HepG2 (cell line): ENCODE data around the gene RPL6. TPM values are rescaled to one million over a fixed set of nuclear protein-coding genes. Genes with fewer than 3 reads are reported as not detected.

Experiments used
- BCL6 ChIP-seq: IDR thresholded peaks from 2 replicates; pipeline ENCODE4 v1.6.1; 2016; ENCODE audit warnings: missing genetic modification reagents, missing compliant biosample characterization
- KDM3A ChIP-seq: IDR thresholded peaks from 2 replicates; pipeline ENCODE4 v1.6.1; 2018; ENCODE audit warnings: low read depth, missing compliant biosample characterization
- MAZ ChIP-seq, 2 experiments: sonication (generic) in 1 of 2; formaldehyde crosslinking in 1 of 2; IDR thresholded peaks; 2 replicates each; pipeline versions ENCODE4 v1.5.0 to v1.6.1; 2012 to 2020; ENCODE audit warnings: low read depth in 2 of 2, mild to moderate bottlenecking in 2 of 2, borderline replicate concordance in 1 of 2, improper control_type of control experiment in 1 of 2, low read length in 1 of 2, missing genetic modification reagents in 1 of 2, moderate library complexity in 1 of 2
- MYNN ChIP-seq: sonication (generic); formaldehyde crosslinking; IDR thresholded peaks from 2 replicates; pipeline ENCODE4 v1.4.0; 2020; ENCODE audit warnings: mild to moderate bottlenecking, low read depth, missing genetic modification reagents
- NCOA1 ChIP-seq: sonication (generic); formaldehyde crosslinking; IDR thresholded peaks from 2 replicates; pipeline ENCODE4 v1.9.0; 2021; ENCODE audit warnings: missing genetic modification reagents
- PAX8 ChIP-seq: sonication (generic); formaldehyde crosslinking; IDR thresholded peaks from 2 replicates; pipeline ENCODE4 v1.8.0; 2022; ENCODE audit warnings: mild to moderate bottlenecking, missing genetic modification reagents, borderline replicate concordance
- PLRG1 ChIP-seq: fragments of 450-650 bp; conservative IDR thresholded peaks from 2 replicates; pipeline ENCODE4 v1.6.1; 2016
- SCMH1 ChIP-seq: sonication (generic); formaldehyde crosslinking; IDR thresholded peaks from 2 replicates; pipeline ENCODE4 v1.9.0; 2021; ENCODE audit warnings: missing genetic modification reagents, mild to moderate bottlenecking, borderline replicate concordance
- SKI ChIP-seq: fragments of 450-650 bp; IDR thresholded peaks from one replicate; pipeline ENCODE4 v1.6.1; 2018; ENCODE audit warnings: mild to moderate bottlenecking; ENCODE audit not compliant: partially characterized antibody
- SMAD9 ChIP-seq: sonication (generic); formaldehyde crosslinking; IDR thresholded peaks from 2 replicates; pipeline ENCODE4 v1.5.1; 2020; ENCODE audit warnings: mild to moderate bottlenecking, missing genetic modification reagents
- ZFP90 ChIP-seq: sonication (generic); formaldehyde crosslinking; IDR thresholded peaks from 2 replicates; pipeline ENCODE4 v1.8.0; 2022; ENCODE audit warnings: missing genetic modification reagents, mild to moderate bottlenecking, inconsistent platforms, borderline replicate concordance
- ZNF883 ChIP-seq: sonication (generic); formaldehyde crosslinking; IDR thresholded peaks from 2 replicates; pipeline ENCODE4 v1.5.1; 2020; ENCODE audit warnings: mild to moderate bottlenecking, missing genetic modification reagents; ENCODE audit errors: not compliant biosample characterization
- polyA plus RNA-seq, 8 experiments: library from polyadenylated mRNA; depleted of rRNA in 3 of 8; stranded (reverse) in 7 of 8; unstranded in 1 of 8; fragments of >200 nt; fragmentation: Illumina TruSeq in 4 of 8; extraction: Trizol in 4 of 8; gene quantifications; 2 replicates each; pipeline versions ENCODE4 v1.2.1 to v1.2.3, GENCODE V29; 2011 to 2016; ENCODE audit warnings: low read depth in 4 of 8, missing spikeins in 1 of 8, mixed read lengths in 1 of 8; ENCODE audit not compliant: insufficient read depth in 1 of 8
- total RNA-seq, 5 experiments: library from RNA; depleted of rRNA; stranded (reverse); fragments of >200 nt; fragmentation: Illumina TruSeq; extraction: Trizol; gene quantifications; 2 replicates each; pipeline ENCODE4 v1.2.3, GENCODE V29; 2016; ENCODE audit warnings: low read depth in 1 of 5
- TF ChIP-seq, protein P1 (sequence below): IDR thresholded peaks from 2 replicates; pipeline ENCODE4 v1.6.1; 2012; ENCODE audit warnings: inconsistent platforms
- TF ChIP-seq, protein P2 (sequence below): IDR thresholded peaks from 2 replicates; pipeline ENCODE4 v1.6.1; 2016; ENCODE audit warnings: low read depth, borderline replicate concordance
- TF ChIP-seq, protein P3 (sequence below): sonication (generic); formaldehyde crosslinking; IDR thresholded peaks from 2 replicates; pipeline ENCODE4 v1.4.0; 2020; ENCODE audit warnings: mild to moderate bottlenecking, missing genetic modification reagents, borderline replicate concordance
- TF ChIP-seq, protein P4 (sequence below): sonication (generic); formaldehyde crosslinking; conservative IDR thresholded peaks from 2 replicates; pipeline ENCODE4 v1.4.0; 2020; ENCODE audit warnings: missing genetic modification reagents
- TF ChIP-seq, protein P5 (sequence below): sonication (generic); formaldehyde crosslinking; IDR thresholded peaks from 2 replicates; pipeline ENCODE4 v1.8.0; 2022; ENCODE audit warnings: missing genetic modification reagents, mild to moderate bottlenecking, inconsistent platforms, borderline replicate concordance
- TF ChIP-seq, protein P6 (sequence below): sonication (generic); formaldehyde crosslinking; conservative IDR thresholded peaks from 2 replicates; pipeline ENCODE4 v1.5.0; 2020; ENCODE audit warnings: missing genetic modification reagents
- TF ChIP-seq, protein P7 (sequence below): sonication (generic); formaldehyde crosslinking; IDR thresholded peaks from 2 replicates; pipeline ENCODE4 v1.4.0; 2020; ENCODE audit warnings: missing genetic modification reagents

Gene RPL6
- total and polyA plus RNA-seq, 2 of the 13 experiments (the other 11 are each of a cell fraction or from before 2014, with no cell fraction given): 1,551 to 1,719 TPM

DNA sequence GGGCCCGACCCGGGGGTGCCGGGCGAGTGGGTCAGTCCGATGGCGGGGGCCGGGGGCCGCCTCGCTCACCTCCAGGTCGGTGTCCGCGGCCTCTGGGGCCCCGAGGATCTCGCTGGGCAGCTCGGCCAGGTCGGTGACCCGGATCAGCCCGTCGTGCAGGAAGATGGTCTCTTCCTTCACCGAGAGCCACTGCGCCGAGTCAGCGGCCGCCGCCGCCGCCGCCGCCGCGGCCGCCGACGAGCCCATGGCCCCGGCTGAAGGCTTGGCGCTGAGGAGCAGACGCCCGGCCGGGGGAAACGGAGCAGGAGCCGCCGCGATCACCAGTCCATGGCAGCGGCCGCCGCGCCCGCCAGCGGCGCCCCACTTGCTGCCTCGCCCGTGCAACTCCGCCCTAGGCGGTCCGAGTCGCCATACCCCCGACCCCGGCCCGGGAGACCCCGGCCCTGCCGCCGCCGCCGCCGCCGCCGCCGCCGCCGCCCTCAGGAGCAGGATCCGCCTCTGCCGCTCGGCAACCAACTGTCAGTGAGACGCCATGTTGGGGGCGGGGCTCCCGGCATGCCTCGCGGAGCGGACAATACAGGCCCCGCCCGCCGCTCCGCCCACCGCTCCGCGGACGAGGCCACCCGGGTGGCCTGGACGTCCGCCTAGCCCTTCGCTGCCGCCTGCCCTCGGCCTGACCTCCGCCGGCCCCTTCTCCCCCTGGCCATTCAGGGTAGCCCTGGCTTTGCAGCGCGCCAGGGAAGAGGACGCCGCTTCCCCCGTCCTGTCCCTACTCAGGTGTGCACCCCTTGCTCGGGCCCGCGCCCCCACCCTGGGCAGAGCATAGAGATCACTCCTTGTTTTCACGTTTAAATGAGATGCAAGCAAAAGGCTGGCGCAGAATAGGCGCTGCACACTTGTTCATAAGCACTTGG, 27.3 kb downstream of the RPL6 start, which contains the start of gene HECTD4 (continued):
- peak; percentile 46; the same call in 1 of the 2 replicates for TF ChIP-seq MYNN (CRISPR knock-in tag)
- TF ChIP-seq NCOA1 (CRISPR knock-in tag): 0 out of 2 replicates have a peak, but pooled peaks have one; percentile 44
- peak; percentile 51 for TF ChIP-seq ZNF883 (CRISPR knock-in tag)
- TF ChIP-seq, protein P1, sequence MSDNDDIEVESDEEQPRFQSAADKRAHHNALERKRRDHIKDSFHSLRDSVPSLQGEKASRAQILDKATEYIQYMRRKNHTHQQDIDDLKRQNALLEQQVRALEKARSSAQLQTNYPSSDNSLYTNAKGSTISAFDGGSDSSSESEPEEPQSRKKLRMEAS: peak; percentile 60; the same call in 1 of the 2 replicates
- TF ChIP-seq SMAD9 (CRISPR knock-in tag): no peak
- TF ChIP-seq SKI: peak; percentile 8
- TF ChIP-seq PLRG1: no peak
- TF ChIP-seq MAZ (IDR thresholded peaks at IDR 0.05; ENCODE audit: borderline replicate concordance, low read depth, low read length): 0 out of 2 replicates have a peak, but pooled peaks have one; percentile 47
- TF ChIP-seq MAZ (CRISPR knock-in tag; IDR thresholded peaks at IDR 0.05; ENCODE audit: low read depth): peak; percentile 93
- TF ChIP-seq, protein P2, sequence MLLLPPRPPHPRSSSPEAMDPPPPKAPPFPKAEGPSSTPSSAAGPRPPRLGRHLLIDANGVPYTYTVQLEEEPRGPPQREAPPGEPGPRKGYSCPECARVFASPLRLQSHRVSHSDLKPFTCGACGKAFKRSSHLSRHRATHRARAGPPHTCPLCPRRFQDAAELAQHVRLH (CRISPR knock-in tag): peak; percentile 84; the same call in 1 of the 2 replicates
- peak; percentile 9; the same call in 1 of the 2 replicates for TF ChIP-seq BCL6 (CRISPR knock-in tag)
- TF ChIP-seq, protein P3, sequence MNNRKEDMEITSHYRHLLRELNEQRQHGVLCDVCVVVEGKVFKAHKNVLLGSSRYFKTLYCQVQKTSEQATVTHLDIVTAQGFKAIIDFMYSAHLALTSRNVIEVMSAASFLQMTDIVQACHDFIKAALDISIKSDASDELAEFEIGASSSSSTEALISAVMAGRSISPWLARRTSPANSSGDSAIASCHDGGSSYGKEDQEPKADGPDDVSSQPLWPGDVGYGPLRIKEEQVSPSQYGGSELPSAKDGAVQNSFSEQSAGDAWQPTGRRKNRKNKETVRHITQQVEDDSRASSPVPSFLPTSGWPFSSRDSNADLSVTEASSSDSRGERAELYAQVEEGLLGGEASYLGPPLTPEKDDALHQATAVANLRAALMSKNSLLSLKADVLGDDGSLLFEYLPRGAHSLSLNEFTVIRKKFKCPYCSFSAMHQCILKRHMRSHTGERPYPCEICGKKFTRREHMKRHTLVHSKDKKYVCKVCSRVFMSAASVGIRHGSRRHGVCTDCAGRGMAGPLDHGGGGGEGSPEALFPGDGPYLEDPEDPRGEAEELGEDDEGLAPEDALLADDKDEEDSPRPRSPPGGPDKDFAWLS (CRISPR knock-in tag): no peak
- TF ChIP-seq SCMH1: no peak
- TF ChIP-seq, protein P4, sequence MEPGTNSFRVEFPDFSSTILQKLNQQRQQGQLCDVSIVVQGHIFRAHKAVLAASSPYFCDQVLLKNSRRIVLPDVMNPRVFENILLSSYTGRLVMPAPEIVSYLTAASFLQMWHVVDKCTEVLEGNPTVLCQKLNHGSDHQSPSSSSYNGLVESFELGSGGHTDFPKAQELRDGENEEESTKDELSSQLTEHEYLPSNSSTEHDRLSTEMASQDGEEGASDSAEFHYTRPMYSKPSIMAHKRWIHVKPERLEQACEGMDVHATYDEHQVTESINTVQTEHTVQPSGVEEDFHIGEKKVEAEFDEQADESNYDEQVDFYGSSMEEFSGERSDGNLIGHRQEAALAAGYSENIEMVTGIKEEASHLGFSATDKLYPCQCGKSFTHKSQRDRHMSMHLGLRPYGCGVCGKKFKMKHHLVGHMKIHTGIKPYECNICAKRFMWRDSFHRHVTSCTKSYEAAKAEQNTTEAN (CRISPR knock-in tag): 0 out of 2 replicates have a peak, but pooled peaks have one; percentile 19
- TF ChIP-seq ZFP90: no peak
- TF ChIP-seq, protein P5, sequence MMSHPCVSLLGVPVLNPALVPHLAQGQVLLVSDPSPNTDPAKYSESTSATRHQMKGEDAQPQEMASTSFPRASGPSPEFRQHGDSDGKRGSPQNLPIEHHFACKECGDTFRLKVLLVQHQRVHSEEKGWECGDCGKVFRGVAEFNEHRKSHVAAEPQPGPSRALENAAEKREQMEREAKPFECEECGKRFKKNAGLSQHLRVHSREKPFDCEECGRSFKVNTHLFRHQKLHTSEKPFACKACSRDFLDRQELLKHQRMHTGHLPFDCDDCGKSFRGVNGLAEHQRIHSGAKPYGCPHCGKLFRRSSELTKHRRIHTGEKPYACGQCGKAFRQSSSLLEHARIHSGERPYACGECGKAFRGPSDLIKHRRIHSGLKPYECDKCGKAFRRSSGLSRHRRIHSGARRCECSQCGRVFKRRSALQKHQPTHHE (CRISPR knock-in tag): peak; percentile 37; the same call in 1 of the 2 replicates
- TF ChIP-seq, protein P6, sequence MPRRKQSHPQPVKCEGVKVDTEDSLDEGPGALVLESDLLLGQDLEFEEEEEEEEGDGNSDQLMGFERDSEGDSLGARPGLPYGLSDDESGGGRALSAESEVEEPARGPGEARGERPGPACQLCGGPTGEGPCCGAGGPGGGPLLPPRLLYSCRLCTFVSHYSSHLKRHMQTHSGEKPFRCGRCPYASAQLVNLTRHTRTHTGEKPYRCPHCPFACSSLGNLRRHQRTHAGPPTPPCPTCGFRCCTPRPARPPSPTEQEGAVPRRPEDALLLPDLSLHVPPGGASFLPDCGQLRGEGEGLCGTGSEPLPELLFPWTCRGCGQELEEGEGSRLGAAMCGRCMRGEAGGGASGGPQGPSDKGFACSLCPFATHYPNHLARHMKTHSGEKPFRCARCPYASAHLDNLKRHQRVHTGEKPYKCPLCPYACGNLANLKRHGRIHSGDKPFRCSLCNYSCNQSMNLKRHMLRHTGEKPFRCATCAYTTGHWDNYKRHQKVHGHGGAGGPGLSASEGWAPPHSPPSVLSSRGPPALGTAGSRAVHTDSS (CRISPR knock-in tag): no peak
- no peak; the same call in 1 of the 2 replicates for TF ChIP-seq PAX8 (CRISPR knock-in tag)
- TF ChIP-seq, protein P7, sequence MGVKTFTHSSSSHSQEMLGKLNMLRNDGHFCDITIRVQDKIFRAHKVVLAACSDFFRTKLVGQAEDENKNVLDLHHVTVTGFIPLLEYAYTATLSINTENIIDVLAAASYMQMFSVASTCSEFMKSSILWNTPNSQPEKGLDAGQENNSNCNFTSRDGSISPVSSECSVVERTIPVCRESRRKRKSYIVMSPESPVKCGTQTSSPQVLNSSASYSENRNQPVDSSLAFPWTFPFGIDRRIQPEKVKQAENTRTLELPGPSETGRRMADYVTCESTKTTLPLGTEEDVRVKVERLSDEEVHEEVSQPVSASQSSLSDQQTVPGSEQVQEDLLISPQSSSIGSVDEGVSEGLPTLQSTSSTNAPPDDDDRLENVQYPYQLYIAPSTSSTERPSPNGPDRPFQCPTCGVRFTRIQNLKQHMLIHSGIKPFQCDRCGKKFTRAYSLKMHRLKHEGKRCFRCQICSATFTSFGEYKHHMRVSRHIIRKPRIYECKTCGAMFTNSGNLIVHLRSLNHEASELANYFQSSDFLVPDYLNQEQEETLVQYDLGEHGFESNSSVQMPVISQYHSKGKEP (CRISPR knock-in tag): no peak
- no peak for TF ChIP-seq KDM3A (CRISPR knock-in tag)
